HTR-8/SVneo (cell line): ENCODE data around the gene MAU2.

Experiments
- DNase-seq: peaks from one replicate; pipeline ENCODE4 v3.0.0; 2011; ENCODE audit warnings: low spot score, mixed read lengths; ENCODE audit not compliant: insufficient read length
- FAIRE-seq: peaks from 2 replicates; lab custom pipeline; 2011; peaks lifted over from hg19 to GRCh38; lab: Jason Lieb, UNC

The MAU2 gene

GRCh38 chr19:19305066-19305465 is 15.6 kb upstream of the MAU2 start:
- no peak for FAIRE-seq
- no peak for DNase-seq

GRCh38 chr19:19305696-19306095 is 14.9 kb upstream of the MAU2 start:
- DNase-seq (no peak), FAIRE-seq (no peak)

GRCh38 chr19:19306191-19306590 is 14.4 kb upstream of the MAU2 start:
- DNase-seq, result no peak
- no peak for FAIRE-seq

DNA sequence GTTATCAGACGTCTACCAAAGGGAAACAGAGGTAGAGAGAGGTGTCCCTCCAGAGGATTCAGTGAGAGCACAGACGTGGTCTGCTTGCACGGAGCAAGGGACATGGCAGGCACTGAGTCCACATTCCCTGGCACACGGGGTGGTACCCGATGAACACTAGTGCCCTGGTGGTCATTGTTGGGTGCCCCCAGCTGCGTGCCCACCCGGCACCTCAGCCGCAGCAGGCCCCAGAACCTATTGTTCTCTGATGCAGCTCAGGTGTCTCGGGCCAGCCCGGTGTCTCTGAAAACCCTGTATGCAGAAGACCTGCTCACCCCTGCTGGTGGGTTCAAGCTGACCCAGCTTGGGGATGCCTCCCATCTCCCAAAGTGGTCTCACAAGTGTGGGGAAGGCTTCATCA is 12.3 kb upstream of the MAU2 start:
- no peak for DNase-seq
- FAIRE-seq, result no peak

DNA sequence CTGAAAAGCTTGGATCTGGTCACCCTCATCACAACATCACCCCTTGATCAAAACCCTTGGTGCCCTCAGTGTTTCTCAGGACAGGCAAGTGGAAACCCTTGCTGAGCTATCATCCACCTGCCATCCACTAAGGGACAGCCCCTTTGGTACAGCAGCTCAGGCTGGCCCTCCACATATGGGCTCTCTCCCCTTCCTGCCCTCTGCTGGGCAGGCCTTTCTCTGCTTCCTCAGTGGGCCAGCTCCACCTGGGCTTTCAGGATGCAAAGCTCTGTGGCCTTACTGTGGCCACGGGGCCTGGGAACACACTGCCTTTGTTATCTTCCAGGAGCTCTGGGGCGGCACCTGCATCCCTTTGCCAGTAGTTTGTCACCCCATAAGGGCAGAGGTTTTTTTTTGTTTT is 5.2 kb upstream of the MAU2 start:
- FAIRE-seq, result no peak
- no peak for DNase-seq

GRCh38 chr19:19316082-19316481 is 4.5 kb upstream of the MAU2 start:
- DNase-seq (no peak), FAIRE-seq (no peak)

GRCh38 chr19:19319732-19320360 is 783 bp upstream of the MAU2 start:
- FAIRE-seq (no peak), DNase-seq (no peak)

DNA sequence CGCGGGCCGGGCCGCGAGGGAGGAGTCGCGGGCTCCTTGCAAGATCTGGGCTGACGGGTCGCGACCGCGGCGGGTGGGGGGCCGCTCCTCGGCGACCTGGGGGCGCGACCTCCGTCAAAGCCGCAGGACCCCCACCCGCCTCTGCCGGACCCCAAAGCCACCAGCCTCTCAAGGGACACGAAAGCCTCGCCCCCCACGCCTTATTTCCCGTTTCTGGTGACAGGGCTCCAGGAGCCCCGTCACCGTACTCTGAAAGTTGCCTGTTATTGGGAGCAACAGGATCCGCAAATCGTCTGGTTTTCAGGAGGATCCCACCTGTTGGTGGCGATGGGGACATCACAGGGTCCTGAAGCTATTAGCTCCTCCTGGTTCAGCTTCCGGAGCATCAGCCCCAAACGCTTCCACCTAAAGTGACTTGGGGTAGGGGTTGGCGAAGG is 530 bp downstream of the MAU2 start:
- FAIRE-seq, result no peak
- peak; percentile 43 for DNase-seq

GRCh38 chr19:19324059-19324770 is 3.6 kb downstream of the MAU2 start:
- DNase-seq (no peak), FAIRE-seq (no peak)

DNA sequence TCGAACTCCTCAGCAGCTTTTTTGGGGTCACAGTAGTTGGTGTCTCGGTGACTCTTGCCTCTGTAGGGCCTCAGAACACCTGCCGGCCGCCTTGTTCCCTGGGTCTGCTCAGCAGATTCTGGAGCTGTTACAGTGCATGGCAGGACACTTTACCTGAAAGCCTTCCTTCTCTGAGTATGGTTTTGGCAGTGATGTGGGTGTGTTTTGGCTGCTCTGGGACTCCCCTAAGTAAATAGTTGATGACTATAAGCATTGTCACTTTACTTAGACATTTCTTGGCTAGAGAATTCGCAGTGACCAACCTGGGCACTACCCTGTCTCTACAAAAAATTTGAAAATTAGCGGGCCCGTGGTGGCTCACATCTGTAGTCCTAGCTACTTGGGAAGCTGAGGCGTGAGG is 7.0 kb downstream of the MAU2 start:
- FAIRE-seq (no peak), DNase-seq (no peak)

DNA sequence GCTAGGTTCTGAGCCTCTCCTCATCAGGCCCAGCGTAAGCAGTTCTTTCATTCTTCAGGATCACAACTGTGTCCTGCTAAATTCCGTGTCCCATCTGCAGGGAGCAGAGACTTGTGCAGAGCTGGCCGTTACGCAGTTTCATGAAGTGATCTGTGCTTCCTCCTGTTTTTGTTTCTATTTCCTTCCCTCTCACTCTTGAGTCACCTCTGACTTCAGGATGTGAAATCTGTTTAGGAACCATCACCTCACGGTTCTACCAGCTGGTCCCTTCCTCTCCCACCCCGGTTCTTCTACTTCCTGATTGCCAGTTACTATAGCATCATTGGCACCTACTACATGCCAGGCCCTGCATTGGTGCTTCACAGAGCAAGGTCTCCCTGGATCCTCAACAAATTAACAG is 8.5 kb downstream of the MAU2 start:
- no peak for DNase-seq
- FAIRE-seq, result no peak

- no peak for DNase-seq
- FAIRE-seq, result no peak
These were observed 13.7 kb downstream of the MAU2 start for GRCh38 chr19:19334063-19334988.

DNA sequence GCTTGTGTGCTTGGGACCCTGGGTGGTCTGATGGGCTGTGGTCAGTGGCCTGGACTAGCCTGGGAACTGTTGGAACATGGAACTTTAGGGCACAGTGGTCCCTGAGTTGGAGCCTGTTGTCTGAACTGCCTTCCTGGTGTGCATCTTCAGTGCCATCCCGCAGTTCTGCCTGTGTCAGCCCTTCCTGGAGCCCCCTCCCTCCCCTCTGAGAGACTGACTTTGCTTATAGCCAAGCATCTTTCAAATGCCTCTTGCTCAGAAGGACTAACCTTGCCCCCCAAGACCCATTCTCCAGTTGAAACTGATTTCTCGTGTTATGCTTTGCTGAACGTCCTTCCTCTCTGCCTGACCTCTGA is 14.3 kb downstream of the MAU2 start:
- DNase-seq, result no peak
- no peak for FAIRE-seq

DNA sequence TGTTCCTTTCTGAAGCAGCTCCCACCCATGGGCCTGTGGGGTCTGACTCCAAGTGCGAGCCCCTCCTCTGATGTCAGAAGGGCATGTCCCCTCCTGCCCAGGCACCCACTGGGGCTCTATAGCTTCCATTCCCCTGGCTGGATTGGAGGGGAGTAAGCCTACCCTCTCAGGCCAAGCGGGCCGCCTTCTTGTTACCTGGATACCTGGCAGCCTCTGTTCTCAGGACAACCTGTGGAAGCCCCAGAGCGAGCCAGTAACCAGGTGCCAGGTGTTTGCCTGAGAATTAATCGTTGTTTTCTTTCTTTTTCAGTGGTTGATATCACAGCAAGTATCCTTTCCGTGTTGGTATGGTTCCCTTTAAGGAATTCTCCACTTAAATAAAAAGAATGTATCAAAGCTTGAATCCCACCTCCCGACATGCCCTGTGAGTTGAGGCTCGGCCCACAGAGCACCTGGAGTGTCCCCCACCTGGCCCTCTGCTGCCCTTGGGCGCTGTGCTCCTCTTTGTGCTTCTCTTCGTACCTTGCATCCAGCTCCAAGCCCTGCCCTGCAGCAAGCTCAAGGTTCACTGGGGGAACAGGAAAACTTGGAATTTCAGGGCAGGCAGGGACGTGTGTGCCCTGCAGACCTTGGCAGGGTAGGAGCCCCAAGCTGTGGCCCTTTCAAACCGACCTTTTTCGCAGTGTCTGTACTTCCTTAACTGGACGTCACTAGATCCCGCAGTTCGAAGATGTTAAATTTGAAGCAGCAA is 15.0 kb downstream of the MAU2 start:
- FAIRE-seq, result no peak
- no peak for DNase-seq

DNA sequence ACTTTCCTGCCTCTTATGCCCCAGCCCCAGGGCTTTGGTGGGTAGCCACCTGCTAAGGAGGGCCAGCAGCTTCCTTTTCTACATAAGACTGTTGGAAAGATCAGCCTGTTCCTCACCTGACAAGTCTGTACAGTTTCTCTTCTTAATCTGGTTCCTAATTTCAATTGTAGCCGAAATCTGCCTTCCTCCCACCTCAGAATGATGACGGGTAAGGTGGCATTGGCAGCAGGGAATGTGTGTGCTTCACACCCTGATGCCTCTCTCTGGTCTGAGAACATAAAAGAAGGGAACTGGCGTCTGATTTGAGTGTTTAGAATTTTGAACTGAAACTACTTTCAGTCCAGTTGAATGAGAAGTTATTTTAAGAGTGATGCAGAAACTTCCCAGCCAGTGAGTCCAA is 16.0 kb downstream of the MAU2 start:
- no peak for DNase-seq
- no peak for FAIRE-seq

DNA sequence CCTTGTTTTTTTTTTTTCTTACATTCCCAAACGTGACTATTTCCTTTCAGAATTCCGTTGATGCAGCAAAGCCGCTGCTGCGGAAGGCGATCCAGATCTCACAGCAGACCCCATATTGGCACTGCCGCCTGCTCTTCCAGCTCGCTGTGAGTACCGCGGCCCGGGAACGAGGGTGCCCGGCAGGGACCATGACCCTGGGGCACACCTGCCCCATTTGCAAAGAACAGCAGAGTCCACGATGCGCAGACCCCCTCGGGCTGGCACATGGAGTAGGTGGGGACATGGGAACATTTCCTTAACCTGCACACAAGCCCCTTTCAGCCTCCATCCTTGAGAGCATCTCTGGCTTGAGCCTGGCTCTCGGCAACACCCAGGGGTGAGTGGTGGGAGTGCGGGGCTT is 16.5 kb downstream of the MAU2 start:
- FAIRE-seq, result no peak
- no peak for DNase-seq

- FAIRE-seq (no peak), DNase-seq (no peak)
These were observed 17.5 kb downstream of the MAU2 start for GRCh38 chr19:19338082-19338481.

DNA sequence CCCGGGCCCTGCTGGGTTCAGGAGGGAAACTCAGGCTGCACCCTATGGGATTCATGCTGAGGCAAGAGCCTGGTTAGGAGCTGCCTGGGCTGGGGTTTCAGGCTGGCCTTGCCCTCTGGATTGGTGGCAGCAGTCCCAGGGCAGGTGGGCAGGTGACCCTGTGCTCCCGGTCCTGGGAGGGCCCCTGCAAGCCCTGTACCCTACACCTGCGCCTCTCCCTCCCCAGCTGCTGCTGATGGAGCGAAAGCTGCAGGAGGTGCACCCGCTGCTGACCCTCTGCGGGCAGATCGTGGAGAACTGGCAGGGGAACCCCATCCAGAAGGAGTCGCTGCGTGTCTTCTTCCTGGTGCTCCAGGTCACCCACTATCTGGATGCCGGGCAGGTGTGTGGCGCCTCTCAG is 20.4 kb downstream of the MAU2 start:
- DNase-seq, result no peak
- no peak for FAIRE-seq

- FAIRE-seq, result peak; percentile 90
- DNase-seq, result peak; percentile 74
These were observed 21.7 kb downstream of the MAU2 start for GRCh38 chr19:19342086-19343015.

DNA sequence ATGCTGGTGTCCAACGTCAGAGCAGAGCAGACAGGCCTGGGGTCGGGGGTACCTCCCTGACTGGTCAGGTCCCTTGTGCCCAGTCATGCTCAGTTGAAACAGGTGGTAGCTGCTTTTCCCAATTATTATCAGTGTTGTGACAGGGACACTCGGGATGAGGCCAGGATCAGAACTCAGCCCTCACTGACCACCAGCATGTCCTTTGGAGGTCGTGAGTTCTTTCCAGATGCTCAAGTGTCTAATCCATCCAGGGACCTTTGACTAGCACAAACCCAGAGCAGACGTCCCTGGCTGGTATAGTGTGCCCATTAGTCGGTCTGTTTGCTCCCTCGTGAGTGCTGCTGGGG is 22.4 kb downstream of the MAU2 start:
- DNase-seq (no peak), FAIRE-seq (no peak)
